H1 (cell line): Measurements from ENCODE around the gene SH3PXD2A. TPM values are rescaled to one million over a fixed set of nuclear protein-coding genes. Genes with fewer than 3 reads are reported as not detected.
A peak's percentile ranks its signal among the peaks of the same experiment; 100 is the strongest.

Experiments used
- CTCF ChIA-PET: fragments of 300-600 bp; sonication (Branson Sonifier 250); formaldehyde crosslinking; loops from one replicate; lab custom pipeline; 2021; ENCODE audit not compliant: partially characterized antibody; lab: Charles Lee
- POLR2A ChIA-PET: fragments of 300-600 bp; sonication (Branson Sonifier 250); formaldehyde crosslinking; loops from one replicate; lab custom pipeline; 2021; ENCODE audit warnings: inconsistent platforms; ENCODE audit not compliant: partially characterized antibody; lab: Charles Lee
- DNase-seq, 2 experiments: peaks; one replicate each; pipeline versions ENCODE4 v3.0.0 to v3.0.0-alpha.2; 2010 to 2022; ENCODE audit warnings: low spot score in 2 of 2, low read depth in 1 of 2, mixed read lengths in 1 of 2
- FAIRE-seq: peaks from 2 replicates; lab custom pipeline; 2011; peaks lifted over from hg19 to GRCh38; lab: Jason Lieb, UNC
- H2AFZ ChIP-seq: 2 replicates; pipeline ENCODE4 v1.8.1; 2012; ENCODE audit warnings: low read length, inconsistent platforms
- H2AK5ac ChIP-seq: 2 replicates; pipeline ENCODE4 v1.6.1; 2013; ENCODE audit warnings: low read depth, low read length
- H2BK120ac ChIP-seq: replicated peaks from 2 replicates; pipeline ENCODE3; 2013; ENCODE audit warnings: low read depth, low read length, inconsistent platforms
- H2BK12ac ChIP-seq: 2 replicates; pipeline ENCODE4 v1.6.1; 2013; ENCODE audit warnings: low read depth, low read length
- H2BK15ac ChIP-seq: 2 replicates; pipeline ENCODE4 v1.6.1; 2013; ENCODE audit warnings: low read length
- H2BK20ac ChIP-seq: 2 replicates; pipeline ENCODE4 v1.6.1; 2013; ENCODE audit warnings: low read length
- H2BK5ac ChIP-seq: 2 replicates; pipeline ENCODE4 v1.6.1; 2013; ENCODE audit warnings: low read depth, low read length
- H3K14ac ChIP-seq: 2 replicates; pipeline ENCODE4 v1.6.1; 2013; ENCODE audit warnings: inconsistent platforms; ENCODE audit not compliant: insufficient read length
- H3K18ac ChIP-seq: 2 replicates; pipeline ENCODE4 v1.6.1; 2013; ENCODE audit warnings: low read length; ENCODE audit errors: extremely low read depth
- H3K23ac ChIP-seq: 2 replicates; pipeline ENCODE4 v1.6.1; 2013; ENCODE audit warnings: inconsistent platforms; ENCODE audit not compliant: insufficient read length
- H3K23me2 ChIP-seq: 2 replicates; pipeline ENCODE4 v1.6.1; 2013; ENCODE audit warnings: low read depth, low read length
- H3K27ac ChIP-seq: 2 replicates; pipeline ENCODE4 v1.6.1; 2011; ENCODE audit warnings: low read depth, low read length, inconsistent platforms
- H3K27me3 ChIP-seq, 4 experiments: replicated peaks in 1 of 4; 1 replicate in 1 of 4; 2 replicates in 3 of 4; pipeline versions ENCODE4 v1.6.1 to v1.8.1; 2011 to 2013; ENCODE audit warnings: low read length in 3 of 4, mild to moderate bottlenecking in 3 of 4, inconsistent platforms in 2 of 4, mixed read lengths in 2 of 4, moderate library complexity in 1 of 4; ENCODE audit not compliant: control insufficient read depth in 3 of 4, insufficient read depth in 3 of 4; ENCODE audit errors: extremely low read depth in 1 of 4
- H3K36me3 ChIP-seq, 4 experiments: 2 replicates each; pipeline versions ENCODE4 v1.6.1 to v1.8.1; 2011 to 2013; ENCODE audit warnings: mild to moderate bottlenecking in 4 of 4, low read length in 3 of 4, moderate library complexity in 2 of 4, control low read depth in 1 of 4, inconsistent platforms in 1 of 4; ENCODE audit not compliant: insufficient read depth in 4 of 4, control insufficient read depth in 2 of 4
- H3K4ac ChIP-seq: replicated peaks from 2 replicates; pipeline ENCODE3; 2013; ENCODE audit warnings: low read length, low read depth, mixed read lengths, inconsistent platforms; ENCODE audit not compliant: insufficient read length
- H3K4me1 ChIP-seq, 4 experiments: replicated peaks in 1 of 4; 1 replicate in 1 of 4; 2 replicates in 3 of 4; pipeline versions ENCODE4 v1.6.1 to v1.8.1; 2011 to 2013; ENCODE audit warnings: low read length in 3 of 4, inconsistent platforms in 2 of 4, mixed read lengths in 1 of 4; ENCODE audit not compliant: insufficient read depth in 4 of 4, control insufficient read depth in 3 of 4
- H3K4me2 ChIP-seq, 2 experiments: 2 replicates each; pipeline versions ENCODE4 v1.6.1 to v1.8.1; 2011 to 2013; ENCODE audit warnings: low read depth in 2 of 2, low read length in 2 of 2, control low read depth in 1 of 2, inconsistent platforms in 1 of 2, mild to moderate bottlenecking in 1 of 2; ENCODE audit not compliant: insufficient read depth in 1 of 2
- H3K4me3 ChIP-seq, 4 experiments: fragments of 200-600, 300-600 bp in 1 of 4; sonication (generic), shearing (Covaris generic), sonication (Bioruptor Twin) in 1 of 4; 2 replicates each; pipeline versions ENCODE4 v1.5.1 to v1.8.1; 2011 to 2016; ENCODE audit warnings: low read length in 4 of 4, low read depth in 3 of 4, control low read depth in 2 of 4, inconsistent platforms in 2 of 4, mild to moderate bottlenecking in 2 of 4, mixed read lengths in 1 of 4, moderate library complexity in 1 of 4; ENCODE audit not compliant: insufficient read depth in 2 of 4; ENCODE audit errors: extremely low read depth in 1 of 4
- H3K56ac ChIP-seq: replicated peaks from 2 replicates; pipeline ENCODE3; 2013; ENCODE audit warnings: low read depth, mild to moderate bottlenecking, mixed read lengths, low read length, inconsistent platforms; ENCODE audit not compliant: insufficient read length
- H3K79me1 ChIP-seq: 2 replicates; pipeline ENCODE4 v1.6.1; 2013; ENCODE audit warnings: low read depth, low read length, control low read depth
- H3K79me2 ChIP-seq, 2 experiments: 2 replicates each; pipeline versions ENCODE4 v1.6.1 to v1.8.1; 2012 to 2013; ENCODE audit warnings: low read length in 2 of 2, mild to moderate bottlenecking in 2 of 2, inconsistent platforms in 1 of 2; ENCODE audit not compliant: insufficient read depth in 2 of 2, control insufficient read depth in 1 of 2
- H3K9ac ChIP-seq, 4 experiments: replicated peaks in 1 of 4; 1 replicate in 1 of 4; 2 replicates in 3 of 4; pipeline versions ENCODE4 v1.6.1 to v1.8.1; 2011 to 2013; ENCODE audit warnings: low read depth in 3 of 4, low read length in 3 of 4, control low read depth in 2 of 4, mild to moderate bottlenecking in 2 of 4, moderate library complexity in 2 of 4, inconsistent platforms in 1 of 4; ENCODE audit errors: extremely low read depth in 1 of 4
- H3K9me3 ChIP-seq, 2 experiments: 2 replicates each; pipeline versions ENCODE4 v1.6.1 to v1.8.1; 2012 to 2013; ENCODE audit warnings: mild to moderate bottlenecking in 2 of 2, moderate library complexity in 2 of 2, control low read depth in 1 of 2, inconsistent platforms in 1 of 2, low read depth in 1 of 2, low read length in 1 of 2, mixed read lengths in 1 of 2; ENCODE audit not compliant: insufficient read depth in 2 of 2
- H4K20me1 ChIP-seq, 2 experiments: replicated peaks in 1 of 2; 2 replicates each; pipeline versions ENCODE3 to v1.8.1; 2011 to 2013; ENCODE audit warnings: inconsistent platforms in 2 of 2, low read length in 2 of 2, mild to moderate bottlenecking in 1 of 2; ENCODE audit not compliant: insufficient read depth in 2 of 2, control insufficient read depth in 1 of 2
- H4K5ac ChIP-seq: 2 replicates; pipeline ENCODE4 v1.6.1; 2013; ENCODE audit warnings: low read length, low read depth, mixed read lengths, inconsistent platforms; ENCODE audit not compliant: insufficient read length
- H4K8ac ChIP-seq: 2 replicates; pipeline ENCODE4 v1.8.0; 2013; ENCODE audit warnings: mild to moderate bottlenecking, moderate library complexity, low read length, inconsistent platforms; ENCODE audit not compliant: insufficient read depth; ENCODE audit errors: extremely low read depth
- H4K91ac ChIP-seq: replicated peaks from 2 replicates; pipeline ENCODE3; 2013; ENCODE audit warnings: low read length, mixed read lengths, inconsistent platforms; ENCODE audit not compliant: insufficient read length
- ASH2L ChIP-seq: fragments of 200-600, 300-600 bp; sonication (generic); IDR thresholded peaks from one replicate; pipeline ENCODE4 v1.7.1; 2017; ENCODE audit warnings: low read length
- CHD1 ChIP-seq: IDR thresholded peaks from 2 replicates; pipeline ENCODE4 v1.6.1; 2012; ENCODE audit warnings: low read depth, low read length, improper control_type of control experiment
- CHD2 ChIP-seq: IDR thresholded peaks from 2 replicates; pipeline ENCODE4 v1.6.1; 2012; ENCODE audit warnings: low read length, improper control_type of control experiment
- CTBP2 ChIP-seq: IDR thresholded peaks from 2 replicates; pipeline ENCODE4 v1.7.0; 2011; ENCODE audit warnings: borderline replicate concordance, mild to moderate bottlenecking, moderate library complexity, mixed read lengths, low read length; ENCODE audit not compliant: insufficient read depth, insufficient read length
- JUN ChIP-seq: IDR thresholded peaks from 2 replicates; pipeline ENCODE4 v1.6.1; 2011; ENCODE audit warnings: low read depth, mild to moderate bottlenecking, improper control_type of control experiment, low read length
- RBBP5 ChIP-seq: IDR thresholded peaks from 2 replicates; pipeline ENCODE4 v1.7.1; 2012; ENCODE audit warnings: low read depth, mild to moderate bottlenecking, inconsistent platforms, low read length, moderate library complexity, borderline replicate concordance
- SP1 ChIP-seq: IDR thresholded peaks from 2 replicates; pipeline ENCODE4 v1.6.1; 2011; ENCODE audit warnings: low read depth, low read length
- SUZ12 ChIP-seq: fragments of 200-600 bp; sonication (generic); IDR thresholded peaks from 2 replicates; pipeline ENCODE4 v1.6.1; 2012; ENCODE audit warnings: mild to moderate bottlenecking, inconsistent platforms, low read length, moderate library complexity, mixed read lengths
- TAF1 ChIP-seq: IDR thresholded peaks from 2 replicates; pipeline ENCODE4 v1.6.1; 2011; ENCODE audit warnings: mild to moderate bottlenecking, low read depth, low read length
- TAF7 ChIP-seq: optimal IDR thresholded peaks from 2 replicates; pipeline ENCODE3; 2011; ENCODE audit warnings: low read depth, mild to moderate bottlenecking, inconsistent platforms, low read length, moderate library complexity, borderline replicate concordance
- USF2 ChIP-seq: IDR thresholded peaks from 2 replicates; pipeline ENCODE4 v1.6.1; 2011; ENCODE audit warnings: low read length, improper control_type of control experiment
- WGBS, 2 experiments: shearing (Covaris generic) in 1 of 2; methylation state at CpG; one replicate each; pipeline versions ENCODE4 v1.1.6 to v1.1.7; 2013 to 2015; ENCODE audit warnings: low lambda C conversion rate in 2 of 2, mixed read lengths in 2 of 2, inconsistent platforms in 1 of 2, low coverage in 1 of 2, missing lambda C conversion rate in 1 of 2; ENCODE audit not compliant: insufficient replicate concordance in 2 of 2, insufficient coverage in 1 of 2, insufficient read length in 1 of 2; ENCODE audit errors: extremely low coverage in 1 of 2, missing lambda C conversion rate in 1 of 2; 5-methylcytosine and 5-hydroxymethylcytosine counted together
- polyA plus RNA-seq, 7 experiments: library from polyadenylated mRNA; depleted of rRNA in 3 of 7; stranded (reverse) in 5 of 7; unstranded in 2 of 7; fragments of >200 nt in 5 of 7; fragments of 200-250 nt in 2 of 7; gene quantifications; 1 replicate in 5 of 7; 2 replicates in 1 of 7; 4 replicates in 1 of 7; pipeline versions ENCODE4 v1.2.1 to v1.2.3, GENCODE V29; 2011 to 2013; ENCODE audit warnings: missing spikeins in 2 of 7, mixed read lengths in 2 of 7
- total RNA-seq: library from RNA; stranded (reverse); fragmentation: NEBNext Ultra II Directional; extraction: Animal tissue kit (Norgen Biotek cat#: 25700); gene quantifications from 2 replicates; pipeline ENCODE4 v1.2.1, GENCODE V29; 2021

Gene SH3PXD2A
- total and polyA plus RNA-seq, 2 of the 8 experiments (the other 6 are each of a cell fraction or from before 2014, with no cell fraction given) = 5.4 to 16.3 TPM

- H3K18ac ChIP-seq = peak overlapping the region; percentile 9
- peaks cover 8 to 21% (median 11%) of the 10 kb centered on the region in 4 experiments for H3K4me1 ChIP-seq
- peak overlapping the region; percentile 58 for H4K8ac ChIP-seq
- H3K23ac ChIP-seq = no peak overlapping the region
- H3K36me3 ChIP-seq = no peaks in the 10 kb centered on the region
- ChIA-PET POLR2A (no interaction called here), CTCF (interaction anchor here (1.2 to 27.1 kb wide), 16 partner anchors 8 to 104 kb away, joined by 3 to 336 read pairs (median 12); no protein-coding TSS in a partner anchor)
- peak overlapping the region; percentile 7; the same call in 1 of the 2 replicates for H2AK5ac ChIP-seq
- DNase-seq = no peak
- peak overlapping the region; percentile 61 for H4K91ac ChIP-seq
- no peak overlapping the region for H2BK120ac ChIP-seq
- H3K79me1 ChIP-seq = no peaks in the 10 kb centered on the region
- no peak overlapping the region for H3K4me2 ChIP-seq
- no peak overlapping the region for H3K27ac ChIP-seq
- H3K27me3 ChIP-seq = no peaks in the 10 kb centered on the region
- H3K23me2 ChIP-seq = no peaks in the 10 kb centered on the region
- H2BK15ac ChIP-seq = 0 out of 2 replicates have a peak overlapping the region, but pooled peaks have one; percentile 95
- no peak overlapping the region for H3K4me3 ChIP-seq
- H2BK12ac ChIP-seq = peak overlapping the region; percentile 32; the same call in 1 of the 2 replicates
- no peaks in the 10 kb centered on the region for H3K9me3 ChIP-seq
- no peaks in the 10 kb centered on the region for H4K20me1 ChIP-seq
- no peak overlapping the region for H3K56ac ChIP-seq
- H2BK5ac ChIP-seq = no peak overlapping the region
- H3K79me2 ChIP-seq = no peaks in the 10 kb centered on the region
- no peak overlapping the region for H3K14ac ChIP-seq
- no peak for FAIRE-seq
- 0 out of 2 replicates have a peak overlapping the region, but pooled peaks have one; percentile 61 for H2BK20ac ChIP-seq
- H2AFZ ChIP-seq = no peak overlapping the region
- H3K4ac ChIP-seq = peak overlapping the region; percentile 16
- no peak overlapping the region for H4K5ac ChIP-seq
- no peak overlapping the region for H3K9ac ChIP-seq
- 87% methylated on average over 37 of the region's 37 CpGs; no CpG with 5 or more reads in 1 of the 2 experiments for WGBS, 2 experiments
- no peak for TF ChIP-seq SUZ12
- no peak for TF ChIP-seq SP1
- TF ChIP-seq JUN = no peak
- no peak for TF ChIP-seq RBBP5
- no peak for TF ChIP-seq CHD2
- no peak for TF ChIP-seq ASH2L
- no peak for TF ChIP-seq TAF7
- no peak for TF ChIP-seq CHD1
- TF ChIP-seq TAF1 = no peak
- no peak for TF ChIP-seq CTBP2
- TF ChIP-seq USF2 = no peak
Observed at GRCh38 chr10:103668351-103669242, 186.8 kb downstream of the SH3PXD2A start.
